Muscle of back (tissue), 13 donors: ENCODE results near the gene NUP62. TPM values are rescaled to one million over a fixed set of nuclear protein-coding genes. Genes with fewer than 3 reads are reported as not detected.
"Not testable (repeated sequence)": the region's sequence is repeated elsewhere in the genome, so short reads cannot be mapped to it uniquely, and the experiment has no call there.

ENCODE experiments used
- DNase-seq, 3 donors: peaks; one replicate each; pipeline versions ENCODE4 v3.0.0 to v3.0.0-alpha.2; 2013
- long read RNA-seq, 9 donors: transcript quantifications; one replicate each; lab custom pipeline, GENCODE V29; 2026
- polyA plus RNA-seq, 10 donors: library from polyadenylated mRNA; unstranded; fragments of 120-200 nt; gene quantifications; one replicate each; pipeline ENCODE4 v1.2.1, GENCODE V29; 2013; ENCODE audit not compliant: insufficient read length in 10 of 10

NUP62 gene, protein sequence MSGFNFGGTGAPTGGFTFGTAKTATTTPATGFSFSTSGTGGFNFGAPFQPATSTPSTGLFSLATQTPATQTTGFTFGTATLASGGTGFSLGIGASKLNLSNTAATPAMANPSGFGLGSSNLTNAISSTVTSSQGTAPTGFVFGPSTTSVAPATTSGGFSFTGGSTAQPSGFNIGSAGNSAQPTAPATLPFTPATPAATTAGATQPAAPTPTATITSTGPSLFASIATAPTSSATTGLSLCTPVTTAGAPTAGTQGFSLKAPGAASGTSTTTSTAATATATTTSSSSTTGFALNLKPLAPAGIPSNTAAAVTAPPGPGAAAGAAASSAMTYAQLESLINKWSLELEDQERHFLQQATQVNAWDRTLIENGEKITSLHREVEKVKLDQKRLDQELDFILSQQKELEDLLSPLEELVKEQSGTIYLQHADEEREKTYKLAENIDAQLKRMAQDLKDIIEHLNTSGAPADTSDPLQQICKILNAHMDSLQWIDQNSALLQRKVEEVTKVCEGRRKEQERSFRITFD
- polyA plus RNA-seq, result 10 to 100 TPM; 39.3 to 61.8 (median 47.7) TPM
- long read RNA-seq, donor 1, transcript NUP62-202 (2 exons, 3,479 nt), result major isoform, 9 of 15 reads
- long read RNA-seq, donor 1, partial matches to known transcripts, result 0 of 15 reads
- long read RNA-seq, donor 1, other reads (novel, unspliced or antisense), result 0 of 15 reads
- long read RNA-seq, donor 2, transcript NUP62-202 (2 exons, 3,479 nt), result major isoform, 6 of 12 reads
- long read RNA-seq, donor 2, partial matches to known transcripts, result 0 of 12 reads
- long read RNA-seq, donor 2, other reads (novel, unspliced or antisense), result 0 of 12 reads
- long read RNA-seq, donor 3, result 0 reads
- long read RNA-seq, donor 4, transcript NUP62-202 (2 exons, 3,479 nt), result major isoform, 5 of 10 reads
- long read RNA-seq, donor 4, partial matches to known transcripts, result 0 of 10 reads
- long read RNA-seq, donor 4, other reads (novel, unspliced or antisense), result 0 of 10 reads
- long read RNA-seq, donor 5, transcript NUP62-201 (3 exons, 2,870 nt), result major isoform, 9 of 27 reads
- long read RNA-seq, donor 5, transcript NUP62-202 (2 exons, 3,479 nt), result major isoform, 9 of 27 reads
- long read RNA-seq, donor 5, transcript NUP62-211 (3 exons, 2,053 nt), result minor isoform, 5 of 27 reads
- long read RNA-seq, donor 5, partial matches to known transcripts, result 0 of 27 reads
- long read RNA-seq, donor 5, other reads (novel, unspliced or antisense), result 0 of 27 reads
- long read RNA-seq, donor 6, transcript NUP62-202 (2 exons, 3,479 nt), result major isoform, 6 of 9 reads
- long read RNA-seq, donor 6, partial matches to known transcripts, result 0 of 9 reads
- long read RNA-seq, donor 6, other reads (novel, unspliced or antisense), result 0 of 9 reads
- long read RNA-seq, donor 7, transcript NUP62-201 (3 exons, 2,870 nt), result major isoform, 5 of 9 reads
- long read RNA-seq, donor 7, partial matches to known transcripts, result 0 of 9 reads
- long read RNA-seq, donor 7, other reads (novel, unspliced or antisense), result 0 of 9 reads
- long read RNA-seq, donor 8, transcript NUP62-202 (2 exons, 3,479 nt), result major isoform, 5 of 6 reads
- long read RNA-seq, donor 8, partial matches to known transcripts, result 0 of 6 reads
- long read RNA-seq, donor 8, other reads (novel, unspliced or antisense), result 0 of 6 reads
- long read RNA-seq, donor 9, partial matches to known transcripts, result 0 of 4 reads
- long read RNA-seq, donor 9, other reads (novel, unspliced or antisense), result 0 of 4 reads

DNA sequence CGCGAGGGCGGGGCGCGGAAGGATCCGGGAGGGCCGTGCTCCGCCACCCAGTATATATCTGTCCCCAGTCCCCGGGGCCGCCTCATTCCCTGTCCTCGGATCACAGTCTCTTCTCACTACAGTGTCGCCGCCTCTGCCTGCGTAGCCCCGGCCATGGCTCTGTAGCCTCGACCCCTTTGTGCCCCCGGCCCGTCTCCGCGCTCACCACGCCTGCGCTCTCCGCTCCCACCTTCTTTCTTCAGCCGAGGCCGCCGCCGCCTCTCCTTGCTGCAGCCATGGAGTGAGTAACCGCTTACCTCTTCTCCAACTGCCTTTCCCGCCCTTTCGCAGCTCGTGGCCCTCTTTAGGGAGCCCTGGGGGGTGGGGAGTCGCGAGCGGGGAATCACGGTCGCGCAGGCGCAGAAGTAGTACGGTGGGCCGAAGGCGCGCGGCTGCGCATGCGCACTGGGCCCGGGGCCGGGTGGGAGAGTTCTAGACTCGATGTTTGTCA lies at the start of gene NUP62, which contains the start of gene ATF5:
Gene NUP62 (minus strand): TSS at position 384 of the 490 bp plus-strand sequence. CDS start 19,697 bp downstream, outside the sequence.
Gene ATF5 (plus strand): TSS at position 85 of the 490 bp plus-strand sequence. CDS start 1,646 bp downstream, outside the sequence.
- peak; percentile 49 to 98 (median 96) for DNase-seq

DNA sequence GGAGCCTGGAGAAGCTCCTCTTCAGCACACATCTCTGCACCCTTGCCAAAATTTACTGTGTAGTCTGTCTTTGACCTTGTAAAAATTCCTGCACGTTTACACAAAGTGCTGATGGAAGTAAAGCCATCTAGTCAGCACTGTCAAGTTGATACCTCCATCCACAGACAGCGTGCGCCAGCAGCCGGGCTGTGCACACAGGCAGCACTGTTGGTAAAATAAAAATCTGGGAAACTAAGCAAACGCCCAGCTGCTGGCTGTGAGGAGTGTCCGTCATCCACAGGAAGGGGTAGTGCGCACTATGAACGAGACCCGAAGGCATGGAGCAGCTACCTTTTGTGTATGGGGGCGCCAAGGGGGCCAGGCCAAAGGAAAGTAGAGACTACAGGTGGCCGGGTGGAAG lies 49.0 kb upstream of the NUP62 start:
- no peak for DNase-seq

DNA sequence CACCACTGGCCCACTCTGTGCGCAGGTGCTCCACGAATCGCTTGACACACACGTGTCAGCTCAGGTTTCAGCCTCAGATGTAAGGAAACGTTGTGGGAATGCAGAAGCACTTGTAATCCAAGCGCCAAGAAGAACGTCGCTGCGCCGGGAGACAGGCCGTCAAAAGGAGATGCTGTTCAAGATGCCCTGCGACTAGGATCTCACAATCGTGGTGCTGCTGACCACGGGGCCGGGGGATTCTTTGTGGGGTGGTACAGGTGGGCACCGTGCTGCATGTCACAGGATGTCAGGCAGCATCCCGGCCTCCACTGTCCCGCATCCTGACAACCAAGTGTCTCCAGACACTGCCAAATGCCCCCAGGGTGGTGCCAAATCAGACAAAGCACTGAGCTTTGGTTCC lies 48.6 kb upstream of the NUP62 start:
- DNase-seq, result no peak

DNA sequence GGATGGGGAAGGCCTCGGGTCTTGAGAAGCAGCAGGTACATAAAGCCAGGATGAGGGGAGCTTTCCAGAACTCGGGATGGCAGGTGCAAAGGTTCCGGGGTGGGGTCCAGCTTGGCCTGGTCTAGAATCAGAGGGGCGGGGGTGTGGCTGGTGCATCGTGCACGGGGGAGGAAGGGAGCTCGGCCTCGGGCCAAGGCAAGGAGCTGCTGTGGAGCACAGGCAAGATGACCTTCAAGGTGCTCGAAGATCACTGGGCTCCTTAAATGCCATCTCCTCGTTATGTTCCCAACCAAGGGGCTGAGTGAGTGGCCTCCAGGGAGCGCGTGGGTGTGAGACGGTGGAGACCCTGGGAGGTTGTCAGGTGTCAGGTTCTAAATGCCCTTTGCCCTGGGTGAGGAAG lies 47.8 kb upstream of the NUP62 start:
- DNase-seq, result no peak

DNA sequence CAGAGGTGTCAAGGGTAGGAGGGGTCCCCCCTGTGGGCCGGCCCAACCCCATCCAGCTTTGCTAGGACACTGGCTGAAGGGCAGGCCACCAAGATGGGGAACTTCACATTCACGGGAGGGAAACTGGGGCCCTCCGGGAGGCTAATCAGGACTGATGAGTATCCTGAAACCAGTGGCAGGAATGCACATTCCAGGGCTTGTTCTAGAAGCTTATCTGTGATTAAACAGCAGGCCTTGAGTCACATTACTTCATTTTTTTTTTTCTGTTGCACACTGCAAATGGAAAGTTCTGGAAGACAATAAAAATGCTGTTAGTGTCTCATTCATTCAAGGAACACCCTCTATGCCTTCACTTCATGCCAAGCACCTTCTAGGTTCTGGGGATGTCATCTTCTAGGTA lies 47.2 kb upstream of the NUP62 start:
- DNase-seq, result no peak

DNA sequence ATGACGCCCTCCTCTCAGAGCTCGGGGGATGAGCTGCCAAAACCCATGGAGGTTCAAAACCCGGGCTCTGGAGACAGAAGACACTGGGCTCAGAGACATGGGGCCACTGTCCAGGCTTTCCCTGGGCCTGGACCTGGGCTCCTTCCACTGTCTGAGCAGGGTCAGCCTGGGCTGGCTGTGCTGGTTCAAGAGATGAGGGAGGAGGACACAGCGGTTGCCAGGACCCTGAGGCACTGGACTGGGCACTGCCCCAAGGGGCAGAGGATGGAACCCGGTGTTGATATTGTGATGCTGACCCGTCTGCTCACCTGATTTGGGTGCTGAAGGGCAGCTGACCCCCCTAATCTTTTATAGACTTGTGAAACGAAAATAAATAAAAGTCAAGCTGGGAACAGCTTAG lies 45.7 kb upstream of the NUP62 start:
- no peak for DNase-seq

DNA sequence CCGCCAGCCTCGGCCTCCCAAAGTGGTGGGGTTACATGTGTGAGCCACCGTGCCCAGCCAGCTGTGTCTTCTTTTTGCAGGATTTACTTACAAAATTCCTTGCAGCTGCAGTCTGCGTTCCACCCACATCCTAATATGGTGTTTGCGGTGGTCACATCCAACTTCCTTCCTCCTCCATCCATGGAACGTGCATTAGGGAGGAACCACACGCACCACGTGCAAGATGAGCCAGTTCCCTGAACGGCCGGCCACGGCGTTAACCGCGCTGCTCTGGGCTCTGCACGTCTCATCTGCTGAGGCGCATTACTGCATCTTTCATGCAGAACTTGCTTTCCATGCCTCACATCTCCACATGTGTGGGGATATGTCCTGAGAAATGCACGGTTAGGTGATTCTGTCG lies 44.7 kb upstream of the NUP62 start:
- DNase-seq, result peak in 2 of 3 donors; percentile 6 to 24

DNA sequence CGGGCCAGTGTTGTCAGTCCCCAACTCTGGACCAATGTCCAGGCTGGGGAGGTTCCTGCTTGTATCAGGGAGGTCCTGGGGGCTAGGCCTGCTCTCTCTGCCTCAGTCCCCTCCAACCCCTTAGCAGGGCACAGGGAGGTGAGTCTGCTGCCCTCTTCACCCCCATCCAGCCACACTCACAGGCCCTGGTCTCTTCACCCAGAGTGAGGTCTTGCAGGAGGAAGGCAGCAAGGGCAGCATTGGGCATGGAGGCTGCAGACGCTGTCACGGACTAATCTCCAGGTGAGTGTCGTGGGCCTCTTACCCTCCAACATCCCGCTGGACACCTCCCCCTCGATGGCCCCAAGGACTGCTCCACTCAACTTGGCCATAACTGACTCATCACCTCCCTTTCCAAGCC lies 43.5 kb upstream of the NUP62 start:
- DNase-seq, result no peak

DNA sequence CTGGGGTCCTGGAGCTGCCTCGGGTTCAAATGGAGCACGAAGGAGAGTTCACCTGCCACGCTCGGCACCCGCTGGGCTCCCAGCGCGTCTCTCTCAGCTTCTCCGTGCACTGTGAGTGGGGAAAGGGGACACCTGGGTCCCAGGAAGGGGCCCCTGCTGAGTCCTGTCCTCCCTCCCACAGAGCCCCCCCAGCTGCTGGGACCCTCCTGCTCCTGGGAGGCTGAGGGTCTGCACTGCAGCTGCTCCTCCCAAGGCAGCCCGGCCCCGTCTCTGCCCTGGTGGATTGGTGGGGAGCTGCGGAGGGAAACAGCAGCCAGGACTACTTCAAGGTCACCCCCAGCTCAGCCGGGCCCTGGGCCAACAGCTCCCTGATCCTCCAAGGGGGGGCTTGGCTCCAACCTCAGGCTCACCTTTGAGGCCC lies 42.7 kb upstream of the NUP62 start:
- DNase-seq, result no peak

DNA sequence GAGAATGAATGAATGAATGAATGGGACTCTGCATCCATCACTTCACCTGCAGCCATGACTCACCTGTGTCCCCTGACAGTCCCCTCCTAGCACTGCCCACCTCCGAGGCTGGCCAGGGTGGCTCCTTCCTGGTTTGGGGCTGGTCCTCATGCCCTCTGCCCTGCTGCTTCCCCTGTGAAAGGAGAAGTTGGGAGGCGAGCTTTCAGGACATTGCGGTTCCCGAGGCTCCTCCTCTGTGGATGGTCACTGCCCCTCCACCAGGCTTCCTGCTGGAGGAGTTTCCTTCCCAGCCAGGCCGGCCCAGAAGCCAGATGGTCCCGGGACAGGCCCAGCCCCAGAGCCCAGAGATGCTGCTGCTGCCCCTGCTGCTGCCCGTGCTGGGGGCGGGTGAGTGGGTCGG lies 40.1 kb upstream of the NUP62 start:
- not testable (repeated sequence) for DNase-seq

DNA sequence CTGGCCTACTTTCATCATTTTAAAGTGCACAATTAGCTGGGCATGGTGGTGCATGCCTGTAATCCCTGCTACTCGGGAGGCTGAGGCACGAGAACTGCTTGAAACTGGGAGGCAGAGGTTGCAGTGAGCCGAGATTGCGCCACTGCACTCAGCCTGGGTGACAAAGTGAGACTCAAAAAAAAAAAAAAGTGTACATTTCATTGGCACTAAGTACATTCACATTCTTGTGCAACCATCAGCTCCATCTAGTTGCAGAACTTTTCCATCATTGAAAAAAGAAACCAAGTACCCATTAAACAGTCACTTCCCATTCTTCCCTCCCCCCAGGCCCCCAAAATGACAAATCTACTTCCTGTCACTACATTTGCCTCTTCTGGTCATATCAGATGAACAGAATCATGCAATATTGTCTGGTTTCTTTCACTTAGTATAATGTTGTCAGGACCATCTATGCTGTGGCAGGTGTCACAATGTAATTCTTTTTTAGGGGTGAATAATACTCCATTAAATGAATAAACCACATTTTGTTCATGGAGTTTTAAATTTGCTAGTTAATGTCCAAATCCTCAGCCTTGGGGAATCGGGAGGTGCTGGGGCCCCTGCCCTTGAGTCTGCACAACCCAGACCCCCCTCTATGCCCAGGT lies 39.1 kb upstream of the NUP62 start:
- no peak for DNase-seq

DNA sequence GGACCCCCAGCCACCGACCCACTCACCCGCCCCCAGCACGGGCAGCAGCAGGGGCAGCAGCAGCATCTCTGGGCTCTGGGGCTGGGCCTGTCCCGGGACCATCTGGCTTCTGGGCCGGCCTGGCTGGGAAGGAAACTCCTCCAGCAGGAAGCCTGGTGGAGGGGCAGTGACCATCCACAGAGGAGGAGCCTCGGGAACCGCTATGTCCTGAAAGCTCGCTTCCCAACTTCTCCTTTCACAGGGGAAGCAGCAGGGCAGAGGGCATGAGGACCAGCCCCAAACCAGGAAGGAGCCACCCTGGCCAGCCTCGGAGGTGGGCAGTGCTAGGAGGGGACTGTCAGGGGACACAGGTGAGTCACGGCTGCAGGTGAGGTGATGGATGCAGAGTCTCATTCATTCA lies 31.7 kb upstream of the NUP62 start, which contains the start of gene SIGLEC11:
Gene SIGLEC11 (minus strand): TSS at position 193 of the 400 bp plus-strand sequence. CDS start 91 bp downstream, at position 102.
- not testable (repeated sequence) for DNase-seq

DNA sequence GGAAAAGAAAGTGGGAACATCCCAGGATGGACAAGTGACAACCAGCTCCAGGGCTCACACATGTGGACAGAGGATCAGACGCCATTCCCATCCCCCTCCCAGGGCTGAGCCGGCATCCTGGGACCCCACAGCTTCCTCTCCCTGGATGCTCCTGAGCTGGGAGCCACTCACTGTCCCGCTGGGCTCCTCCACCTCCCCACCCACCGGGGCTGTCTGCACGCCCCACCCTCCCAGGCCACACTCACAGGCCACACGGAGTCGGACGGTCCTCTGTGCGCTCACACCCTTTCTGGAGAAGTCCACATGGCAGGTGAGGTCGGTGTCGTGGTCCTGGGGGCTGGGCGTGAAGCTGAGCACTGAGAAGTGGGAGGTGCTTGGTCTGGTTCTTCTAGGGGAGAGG lies 30.6 kb upstream of the NUP62 start:
- DNase-seq, result not testable (repeated sequence)

DNA sequence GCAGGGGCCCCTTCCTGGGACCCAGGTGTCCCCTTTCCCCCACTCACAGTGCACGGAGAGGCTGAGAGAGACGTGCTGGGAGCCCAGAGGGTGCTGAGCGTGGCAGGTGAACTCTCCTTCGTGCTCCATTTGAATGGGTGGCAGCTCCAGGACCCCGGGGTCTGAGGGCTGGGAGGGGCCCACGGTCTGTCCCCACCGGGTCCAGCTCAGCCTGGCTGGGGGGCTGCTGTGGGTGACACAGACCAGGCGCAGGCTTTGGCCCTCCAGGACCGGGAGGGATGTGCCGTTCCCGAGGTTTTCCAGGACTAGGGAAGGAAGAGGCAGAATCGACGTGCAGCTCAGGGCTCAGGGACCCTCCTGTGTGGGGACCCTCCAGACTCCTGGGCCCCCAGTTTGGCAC lies 29.3 kb upstream of the NUP62 start:
- not testable (repeated sequence) for DNase-seq

DNA sequence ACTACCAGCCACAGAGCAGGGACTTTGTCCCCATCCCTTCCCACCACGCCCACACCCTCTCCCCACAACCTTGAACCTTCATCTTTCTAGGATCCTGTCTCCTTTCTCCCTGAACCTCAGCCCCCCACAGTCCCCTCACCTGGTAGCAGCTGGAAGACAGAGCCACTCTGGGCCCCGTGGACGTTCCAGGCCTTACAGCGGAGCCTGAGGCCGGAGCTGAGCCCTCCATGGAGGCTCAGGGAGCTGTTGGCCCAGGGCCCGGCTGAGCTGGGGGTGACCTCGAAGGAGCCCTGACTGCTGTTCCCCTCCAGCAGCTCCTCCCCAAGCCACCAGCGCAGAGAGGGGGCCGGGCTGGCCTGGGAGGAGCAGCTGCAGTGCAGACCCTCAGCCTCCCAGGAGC lies 28.8 kb upstream of the NUP62 start:
- not testable (repeated sequence) for DNase-seq

DNA sequence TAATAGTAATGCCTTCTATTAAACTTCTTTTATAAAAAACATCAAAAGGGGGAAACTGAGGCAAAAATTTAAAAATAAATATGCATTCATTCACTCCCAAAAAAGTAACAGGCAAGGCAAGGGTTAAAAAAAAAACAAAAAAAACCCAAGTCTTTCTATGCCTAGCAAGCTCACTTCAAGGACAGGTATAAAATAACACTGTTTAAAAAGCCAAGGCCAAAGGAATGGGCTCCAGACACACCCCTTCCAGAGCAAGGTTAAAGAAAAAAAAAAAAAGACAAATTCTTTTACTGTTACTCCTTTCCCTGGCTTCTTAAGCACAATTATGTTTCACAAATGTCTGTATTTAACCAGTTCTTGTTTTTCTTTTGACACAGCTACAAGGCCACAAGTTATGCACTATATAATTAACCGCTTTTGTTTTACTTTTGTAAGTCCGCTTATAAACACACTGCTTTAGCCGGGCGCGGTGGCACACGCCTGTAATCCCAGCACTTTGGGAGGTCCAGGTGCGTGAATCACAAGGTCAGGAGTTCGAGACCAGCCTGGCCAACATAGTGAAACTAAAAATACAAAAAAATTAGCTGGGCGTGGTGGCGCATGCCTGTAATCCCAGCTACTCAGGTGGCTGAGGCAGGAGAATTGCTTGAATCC lies 28.1 kb upstream of the NUP62 start:
- DNase-seq, result no peak

DNA sequence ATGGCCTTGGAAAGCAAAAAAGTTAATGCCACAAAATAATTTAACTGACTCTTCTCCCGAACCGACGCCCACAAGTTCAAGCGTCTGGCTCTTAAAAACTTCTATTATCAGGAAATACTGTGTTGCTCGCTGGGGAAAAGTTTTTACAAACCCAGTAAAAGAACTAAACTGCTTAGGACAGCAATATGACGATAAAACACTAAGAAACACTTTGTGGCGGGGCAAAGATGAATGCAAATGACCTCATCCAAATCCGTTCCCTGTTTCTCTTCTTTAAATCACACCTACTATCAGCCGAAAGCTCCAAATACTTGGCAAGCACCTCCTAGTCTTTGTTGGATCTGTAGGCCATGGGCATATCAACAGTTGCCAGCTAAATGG lies 26.8 kb upstream of the NUP62 start:
- no peak for DNase-seq

DNA sequence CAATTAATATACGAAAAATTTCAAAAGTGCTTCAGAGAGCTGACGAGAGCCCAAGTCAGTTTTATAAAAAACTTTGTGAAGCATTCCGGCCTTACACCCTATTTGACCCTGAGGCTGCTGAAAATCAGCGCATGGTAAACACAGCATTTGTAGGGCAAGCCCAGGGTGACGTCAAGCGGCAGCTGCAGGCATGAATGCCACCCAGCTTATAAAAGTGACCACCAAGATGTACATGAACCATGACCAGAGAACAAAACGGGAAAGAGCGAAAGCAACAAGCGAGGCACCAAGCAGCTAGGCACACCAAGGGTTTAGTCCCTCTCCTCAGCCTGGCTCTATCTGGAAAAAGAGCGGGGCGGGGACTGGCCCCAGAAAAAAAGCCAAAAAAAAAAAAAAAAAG lies 25.6 kb upstream of the NUP62 start:
- peak in 2 of 3 donors; percentile 39 to 55 for DNase-seq
